Uterus (tissue), 4 donors: ENCODE data around the gene MAST2. TPM values are rescaled to one million over a fixed set of nuclear protein-coding genes. Genes with fewer than 3 reads are reported as not detected.

ENCODE experiments used
- DNase-seq, 2 donors: peaks; one replicate each; pipeline ENCODE4 v3.0.0-alpha.2; 2019 to 2020
- H3K27ac ChIP-seq, 2 donors: fragments of 200-600 bp; sonication (generic); 1 replicate in 1 of 2; 2 replicates in 1 of 2; pipeline ENCODE4 v1.5.1; 2016 to 2018
- H3K27me3 ChIP-seq, 2 donors: fragments of 200-600 bp; sonication (generic); one replicate each; pipeline ENCODE4 v1.5.1; 2018 to 2019; ENCODE audit warnings: control low read depth in 1 of 2
- H3K36me3 ChIP-seq, 2 donors: fragments of 200-600 bp; sonication (generic); one replicate each; pipeline ENCODE4 v1.5.1; 2019; ENCODE audit warnings: control low read depth in 1 of 2
- H3K4me1 ChIP-seq, 2 donors: fragments of 200-600 bp; sonication (generic); one replicate each; pipeline ENCODE4 v1.5.1; 2018 to 2019; ENCODE audit warnings: control low read depth in 1 of 2
- H3K4me3 ChIP-seq, 2 donors: fragments of 200-600 bp; sonication (generic); 1 replicate in 1 of 2; 2 replicates in 1 of 2; pipeline ENCODE4 v1.5.1; 2018 to 2019; ENCODE audit warnings: mild to moderate bottlenecking in 1 of 2
- H3K9me3 ChIP-seq, 2 donors: fragments of 200-600 bp; sonication (generic); one replicate each; pipeline ENCODE4 v1.5.1; 2019; ENCODE audit warnings: control low read depth in 1 of 2
- POLR2A ChIP-seq, 2 donors: fragments of 450-650 bp; IDR thresholded peaks; one replicate each; pipeline ENCODE4 v1.6.1; 2016; ENCODE audit warnings: antibody characterized with exemption in 2 of 2, mild to moderate bottlenecking in 1 of 2, moderate library complexity in 1 of 2
- intact Hi-C: fragments of 100-400 bp; cut with DNase I; formaldehyde crosslinking; loops from one replicate; pipeline ENCODE4 v1.15.1; 2023; ENCODE audit warnings: low total_unique reads
- total RNA-seq, 4 donors: library from RNA; depleted of rRNA in 3 of 4; stranded (reverse); fragments of >200 nt in 3 of 4; gene quantifications; one replicate each; pipeline versions ENCODE4 v1.1.0 to v1.2.4, GENCODE V29; 2014 to 2023
- TF ChIP-seq, protein P1 (sequence below), 4 experiments: fragments of 200-600 bp in 2 of 4; fragments of 450-650 bp in 2 of 4; sonication (generic) in 2 of 4; IDR thresholded peaks; one replicate each; pipeline ENCODE4 v1.5.1; 2016 to 2019; ENCODE audit warnings: antibody characterized with exemption in 4 of 4, mild to moderate bottlenecking in 2 of 4, moderate library complexity in 1 of 4
- donor health status: DM: yes; HTN: yes; CAD: no.

Gene MAST2
- total RNA-seq, 4 donors from 2014 or later: 12.8 to 52.1 (median 36.3) TPM

DNA sequence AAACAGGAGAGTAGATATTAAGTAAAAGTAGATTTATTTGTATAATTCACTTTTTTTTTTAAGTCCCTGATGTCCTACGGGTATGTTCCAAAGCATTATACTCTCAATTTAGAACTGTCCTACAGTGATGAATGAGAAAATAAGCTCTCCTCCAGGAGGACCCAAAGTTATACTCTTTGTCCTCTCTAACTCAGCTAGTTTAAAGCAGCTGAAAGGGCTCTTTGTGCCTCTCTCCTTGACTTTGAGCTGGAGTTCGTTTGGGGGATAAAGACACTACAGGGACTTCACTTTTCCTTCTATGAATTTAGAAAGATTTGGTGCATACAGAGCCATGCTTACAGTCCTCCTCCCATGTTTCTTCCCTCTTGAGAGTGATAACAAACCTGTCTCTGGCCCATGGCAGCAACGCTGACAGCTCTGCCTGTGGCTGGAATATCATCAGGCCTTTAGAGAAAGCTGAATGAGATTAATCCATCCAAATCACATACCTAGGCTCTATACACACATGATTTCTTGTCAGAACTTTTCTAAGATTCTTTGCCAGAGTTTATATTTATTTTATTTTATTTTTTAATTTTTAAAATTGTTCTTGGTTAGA lies 194.7 kb downstream of the MAST2 start:
- H3K27me3 ChIP-seq: no peaks in the 10 kb centered on the region
- intact Hi-C loops: no loop called here
- no peak overlapping the region for H3K27ac ChIP-seq
- H3K4me3 ChIP-seq: no peak overlapping the region
- H3K4me1 ChIP-seq: no peaks in the 10 kb centered on the region
- no peak for DNase-seq
- no peaks in the 10 kb centered on the region for H3K9me3 ChIP-seq
- H3K36me3 ChIP-seq: no peaks in the 10 kb centered on the region
- TF ChIP-seq POLR2A (IDR thresholded peaks at IDR 0.05): no peak
- TF ChIP-seq, protein P1, sequence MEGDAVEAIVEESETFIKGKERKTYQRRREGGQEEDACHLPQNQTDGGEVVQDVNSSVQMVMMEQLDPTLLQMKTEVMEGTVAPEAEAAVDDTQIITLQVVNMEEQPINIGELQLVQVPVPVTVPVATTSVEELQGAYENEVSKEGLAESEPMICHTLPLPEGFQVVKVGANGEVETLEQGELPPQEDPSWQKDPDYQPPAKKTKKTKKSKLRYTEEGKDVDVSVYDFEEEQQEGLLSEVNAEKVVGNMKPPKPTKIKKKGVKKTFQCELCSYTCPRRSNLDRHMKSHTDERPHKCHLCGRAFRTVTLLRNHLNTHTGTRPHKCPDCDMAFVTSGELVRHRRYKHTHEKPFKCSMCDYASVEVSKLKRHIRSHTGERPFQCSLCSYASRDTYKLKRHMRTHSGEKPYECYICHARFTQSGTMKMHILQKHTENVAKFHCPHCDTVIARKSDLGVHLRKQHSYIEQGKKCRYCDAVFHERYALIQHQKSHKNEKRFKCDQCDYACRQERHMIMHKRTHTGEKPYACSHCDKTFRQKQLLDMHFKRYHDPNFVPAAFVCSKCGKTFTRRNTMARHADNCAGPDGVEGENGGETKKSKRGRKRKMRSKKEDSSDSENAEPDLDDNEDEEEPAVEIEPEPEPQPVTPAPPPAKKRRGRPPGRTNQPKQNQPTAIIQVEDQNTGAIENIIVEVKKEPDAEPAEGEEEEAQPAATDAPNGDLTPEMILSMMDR (IDR thresholded peaks at IDR 0.05): no peak

- intact Hi-C loops: no loop called here
- H3K27ac ChIP-seq: no peak overlapping the region
- TF ChIP-seq, protein P1 (IDR thresholded peaks at IDR 0.05): no peak
- TF ChIP-seq POLR2A (IDR thresholded peaks at IDR 0.05): no peak
- no peaks in the 10 kb centered on the region for H3K36me3 ChIP-seq
- no peak overlapping the region for H3K4me3 ChIP-seq
- H3K4me1 ChIP-seq: no peaks in the 10 kb centered on the region
- DNase-seq: no peak
- H3K9me3 ChIP-seq: no peaks in the 10 kb centered on the region
- no peaks in the 10 kb centered on the region for H3K27me3 ChIP-seq
Observed at GRCh38 chr1:45999507-45999906, 196.1 kb downstream of the MAST2 start.

DNA sequence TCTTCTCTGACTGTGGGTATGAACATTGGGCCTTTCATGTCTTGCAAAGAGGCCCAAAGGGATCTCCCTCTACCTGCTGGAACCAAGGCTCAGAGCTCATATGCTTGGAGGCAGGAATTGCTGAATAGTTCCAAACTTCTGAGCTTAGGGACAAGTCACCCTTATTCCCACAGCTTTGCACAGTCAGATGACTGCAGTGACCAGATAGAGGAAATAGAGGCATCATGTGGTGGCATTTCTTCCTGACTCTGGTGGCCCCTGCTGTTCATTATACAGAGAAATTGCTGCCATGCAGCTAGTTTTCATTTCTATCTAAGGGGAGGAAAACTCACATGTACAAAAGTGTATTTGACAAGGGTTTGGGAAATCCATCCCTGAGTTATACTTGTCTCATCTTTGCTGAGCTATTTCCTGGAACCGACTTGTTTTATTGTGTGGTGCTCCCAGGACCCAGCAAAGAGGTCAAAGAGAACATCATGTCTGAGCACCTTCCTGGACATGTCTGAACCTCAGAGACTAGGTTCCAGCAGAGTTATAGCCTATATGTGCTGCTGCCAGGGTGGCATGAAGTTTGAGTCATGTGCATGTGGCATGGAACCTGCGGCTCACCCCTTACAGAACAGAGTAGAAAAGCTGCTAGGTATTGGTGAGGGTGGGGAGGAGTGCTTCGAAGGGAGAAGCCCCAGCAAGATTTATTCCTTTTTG lies 197.8 kb downstream of the MAST2 start:
- Histone ChIP-seq H3K27me3 (no peaks in the 10 kb centered on the region), H3K4me1 (no peaks in the 10 kb centered on the region), H3K9me3 (no peaks in the 10 kb centered on the region), H3K36me3 (no peaks in the 10 kb centered on the region), H3K27ac (no peak overlapping the region), H3K4me3 (no peak overlapping the region)
- no peak for DNase-seq
- no peak for TF ChIP-seq POLR2A (IDR thresholded peaks at IDR 0.05)
- TF ChIP-seq, protein P1 (IDR thresholded peaks at IDR 0.05): no peak
- intact Hi-C loops: no loop called here

GRCh38 chr1:46002551-46003150 lies 199.2 kb downstream of the MAST2 start:
- Histone ChIP-seq H3K27ac (no peak overlapping the region), H3K36me3 (no peaks in the 10 kb centered on the region), H3K9me3 (no peaks in the 10 kb centered on the region), H3K4me3 (no peak overlapping the region), H3K4me1 (no peaks in the 10 kb centered on the region), H3K27me3 (no peaks in the 10 kb centered on the region)
- TF ChIP-seq, protein P1 (IDR thresholded peaks at IDR 0.05): no peak
- no peak for TF ChIP-seq POLR2A (IDR thresholded peaks at IDR 0.05)
- no peak for DNase-seq
- intact Hi-C loops: no loop called here

DNA sequence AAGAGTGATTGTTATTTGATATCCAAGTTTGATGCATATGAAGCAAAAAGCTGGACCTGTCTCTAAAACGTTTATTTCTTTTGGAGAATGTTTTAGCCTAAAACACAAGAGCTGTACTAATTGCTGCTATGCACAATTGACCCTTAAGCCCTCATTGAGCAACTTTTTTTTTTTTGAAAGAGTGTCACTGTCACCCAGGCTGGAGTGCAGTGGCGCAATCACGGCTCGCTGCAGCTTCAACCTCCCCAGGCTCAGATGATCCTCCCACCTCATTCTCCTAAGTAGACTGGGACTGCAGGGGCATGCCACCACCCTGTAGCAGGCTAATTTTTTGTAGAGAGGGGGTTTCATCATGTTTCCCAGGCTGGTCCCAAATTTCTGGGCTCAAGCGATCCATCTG lies 199.9 kb downstream of the MAST2 start:
- H3K36me3 ChIP-seq: no peaks in the 10 kb centered on the region
- H3K27ac ChIP-seq: no peak overlapping the region
- intact Hi-C loops: no loop called here
- H3K4me1 ChIP-seq: no peaks in the 10 kb centered on the region
- no peaks in the 10 kb centered on the region for H3K27me3 ChIP-seq
- no peak overlapping the region for H3K4me3 ChIP-seq
- H3K9me3 ChIP-seq: no peaks in the 10 kb centered on the region
- TF ChIP-seq, protein P1 (IDR thresholded peaks at IDR 0.05): no peak
- TF ChIP-seq POLR2A (IDR thresholded peaks at IDR 0.05): no peak
- DNase-seq: no peak
